A549 (cell line): ENCODE measurements around the gene FMO5. TPM values are rescaled to one million over a fixed set of nuclear protein-coding genes. Genes with fewer than 3 reads are reported as not detected.

Experiments
- ATAC-seq, 2 experiments: fragments of 200-7000 bp in 1 of 2; fragments of >200 bp in 1 of 2; cut with Nextera tagmentation in 1 of 2; cut with Tn5 transposase in 1 of 2; 3 replicates each; pipeline versions ENCODE4 v1.8.0 to v1.9.1; 2018 to 2020; ENCODE audit warnings: mild to moderate bottlenecking in 1 of 2, moderate library complexity in 1 of 2
- CTCF ChIA-PET: fragments of 300-600 bp; sonication (Branson Sonifier 250); formaldehyde crosslinking; extraction: SDS; loops from one replicate; lab custom pipeline; 2021; ENCODE audit warnings: antibody characterized with exemption, inconsistent platforms; lab: Yijun Ruan, JAX
- POLR2A ChIA-PET: fragments of 350-600 bp; formaldehyde crosslinking; extraction: SDS; loops from one replicate; lab custom pipeline; 2021; ENCODE audit warnings: antibody characterized with exemption, inconsistent platforms; lab: Yijun Ruan, JAX
- DNase-seq, 2 experiments: peaks; one replicate each; pipeline versions ENCODE4 v3.0.0 to v3.0.0-alpha.2; 2011 to 2016; ENCODE audit warnings: low read depth in 1 of 2, low spot score in 1 of 2
- FAIRE-seq: peaks from 2 replicates; lab custom pipeline; 2011; peaks lifted over from hg19 to GRCh38; lab: Jason Lieb, UNC
- H3K27ac ChIP-seq, 2 experiments: fragments of >200 bp; sonication (Bioruptor Twin); formaldehyde crosslinking; 3 replicates each; pipeline ENCODE4 v1.5.1; 2016 to 2017
- H3K4me1 ChIP-seq: fragments of >200 bp; sonication (Bioruptor Twin); formaldehyde crosslinking; 3 replicates; pipeline ENCODE4 v1.6.1; 2016
- H3K4me2 ChIP-seq: fragments of >200 bp; sonication (Bioruptor Twin); formaldehyde crosslinking; 3 replicates; pipeline ENCODE4 v1.6.1; 2016
- H3K4me3 ChIP-seq: fragments of >200 bp; sonication (Bioruptor Twin); formaldehyde crosslinking; 3 replicates; pipeline ENCODE4 v1.5.1; 2016
- H3K9me3 ChIP-seq: fragments of >200 bp; sonication (Bioruptor Twin); formaldehyde crosslinking; 3 replicates; pipeline ENCODE4 v1.6.1; 2016
- CBX2 ChIP-seq: fragments of 200-600 bp; sonication (generic); IDR thresholded peaks from 2 replicates; pipeline ENCODE4 v1.6.1; 2016; ENCODE audit warnings: low read depth, mild to moderate bottlenecking, borderline replicate concordance
- CBX8 ChIP-seq: fragments of 200-600 bp; sonication (generic); IDR thresholded peaks from 2 replicates; pipeline ENCODE4 v1.6.1; 2016
- EHF ChIP-seq: fragments of 250-450 bp; sonication (Bioruptor Pico); IDR thresholded peaks from 2 replicates; pipeline ENCODE4 v1.5.0; 2020; ENCODE audit warnings: mild to moderate bottlenecking
- EP300 ChIP-seq, 2 experiments: fragments of >200 bp; sonication (Bioruptor Twin); formaldehyde crosslinking; IDR thresholded peaks; 2 replicates in 1 of 2; 3 replicates in 1 of 2; pipeline ENCODE4 v1.6.1; 2016 to 2017
- HOXA7 ChIP-seq: fragments of 250-450 bp; sonication (Bioruptor Pico); IDR thresholded peaks from 2 replicates; pipeline ENCODE4 v1.5.0; 2020; ENCODE audit warnings: mild to moderate bottlenecking, moderate library complexity
- HOXB13 ChIP-seq: fragments of 250-450 bp; sonication (Bioruptor Pico); IDR thresholded peaks from 2 replicates; pipeline ENCODE4 v1.5.0; 2020; ENCODE audit warnings: low read depth, mild to moderate bottlenecking, moderate library complexity
- JUN ChIP-seq, 2 experiments: fragments of >200 bp; sonication (Bioruptor Twin); formaldehyde crosslinking; IDR thresholded peaks; 2 replicates in 1 of 2; 3 replicates in 1 of 2; pipeline ENCODE4 v1.6.1; 2016 to 2017
- JUNB ChIP-seq: fragments of >200 bp; sonication (Bioruptor Twin); formaldehyde crosslinking; IDR thresholded peaks from 2 replicates; pipeline ENCODE4 v1.6.1; 2016
- KDM5A ChIP-seq: fragments of 200-600 bp; sonication (generic); IDR thresholded peaks from 2 replicates; pipeline ENCODE4 v1.6.1; 2016; ENCODE audit warnings: antibody characterized with exemption, mild to moderate bottlenecking
- RARB ChIP-seq: fragments of 250-450 bp; sonication (Bioruptor Pico); IDR thresholded peaks from 2 replicates; pipeline ENCODE4 v1.8.0; 2021; ENCODE audit warnings: mild to moderate bottlenecking, moderate library complexity
- RNF2 ChIP-seq: fragments of 200-600 bp; sonication (generic); IDR thresholded peaks from 2 replicates; pipeline ENCODE4 v1.6.1; 2016; ENCODE audit warnings: low read depth, mild to moderate bottlenecking, antibody characterized with exemption, moderate library complexity, borderline replicate concordance
- SREBF2 ChIP-seq: fragments of 450-650 bp; IDR thresholded peaks from 2 replicates; pipeline ENCODE4 v1.6.1; 2014; ENCODE audit warnings: mild to moderate bottlenecking, moderate library complexity
- WGBS: methylation state at CpG from one replicate; pipeline ENCODE4 v1.1.6; 2017; ENCODE audit errors: missing lambda C conversion rate; 5-methylcytosine and 5-hydroxymethylcytosine counted together
- polyA plus RNA-seq, 4 experiments: library from polyadenylated mRNA; depleted of rRNA in 3 of 4; stranded (reverse); fragments of >200 nt; fragmentation: RNase III in 1 of 4; extraction: RNeasy Plus Mini Kit Qiagen cat#74134 plus additional on column Dnase treatment in 1 of 4; gene quantifications; 2 replicates in 3 of 4; 3 replicates in 1 of 4; pipeline ENCODE4 v1.2.3, GENCODE V29; 2011 to 2017
- TF ChIP-seq, protein P1 (sequence below): fragments of 250-450 bp; sonication (Bioruptor Pico); IDR thresholded peaks from 2 replicates; pipeline ENCODE4 v1.5.0; 2021; ENCODE audit warnings: mild to moderate bottlenecking, moderate library complexity, borderline replicate concordance
- TF ChIP-seq, protein P2 (sequence below): fragments of 150-350 bp; IDR thresholded peaks from 2 replicates; pipeline ENCODE4 v1.6.1; 2014; ENCODE audit warnings: low read depth, mild to moderate bottlenecking, low read length
- TF ChIP-seq, protein P3 (sequence below): fragments of >200 bp; sonication (Bioruptor Twin); formaldehyde crosslinking; IDR thresholded peaks from 2 replicates; pipeline ENCODE4 v1.6.1; 2016
- TF ChIP-seq, protein P4 (sequence below): fragments of 200-600 bp; sonication (generic); IDR thresholded peaks from 2 replicates; pipeline ENCODE4 v1.6.1; 2016; ENCODE audit warnings: antibody characterized with exemption, mild to moderate bottlenecking, moderate library complexity
- TF ChIP-seq, protein P5 (sequence below): IDR thresholded peaks from 2 replicates; pipeline ENCODE4 v1.6.1; 2012
- TF ChIP-seq, protein P6 (sequence below): fragments of >200 bp; sonication (Bioruptor Twin); formaldehyde crosslinking; IDR thresholded peaks from 3 replicates; pipeline ENCODE4 v1.6.1; 2016

The FMO5 gene
- polyA plus RNA-seq, 2 of the 4 experiments (the other 2 are of a cell fraction), result 0.37 to 3.4 TPM

DNA sequence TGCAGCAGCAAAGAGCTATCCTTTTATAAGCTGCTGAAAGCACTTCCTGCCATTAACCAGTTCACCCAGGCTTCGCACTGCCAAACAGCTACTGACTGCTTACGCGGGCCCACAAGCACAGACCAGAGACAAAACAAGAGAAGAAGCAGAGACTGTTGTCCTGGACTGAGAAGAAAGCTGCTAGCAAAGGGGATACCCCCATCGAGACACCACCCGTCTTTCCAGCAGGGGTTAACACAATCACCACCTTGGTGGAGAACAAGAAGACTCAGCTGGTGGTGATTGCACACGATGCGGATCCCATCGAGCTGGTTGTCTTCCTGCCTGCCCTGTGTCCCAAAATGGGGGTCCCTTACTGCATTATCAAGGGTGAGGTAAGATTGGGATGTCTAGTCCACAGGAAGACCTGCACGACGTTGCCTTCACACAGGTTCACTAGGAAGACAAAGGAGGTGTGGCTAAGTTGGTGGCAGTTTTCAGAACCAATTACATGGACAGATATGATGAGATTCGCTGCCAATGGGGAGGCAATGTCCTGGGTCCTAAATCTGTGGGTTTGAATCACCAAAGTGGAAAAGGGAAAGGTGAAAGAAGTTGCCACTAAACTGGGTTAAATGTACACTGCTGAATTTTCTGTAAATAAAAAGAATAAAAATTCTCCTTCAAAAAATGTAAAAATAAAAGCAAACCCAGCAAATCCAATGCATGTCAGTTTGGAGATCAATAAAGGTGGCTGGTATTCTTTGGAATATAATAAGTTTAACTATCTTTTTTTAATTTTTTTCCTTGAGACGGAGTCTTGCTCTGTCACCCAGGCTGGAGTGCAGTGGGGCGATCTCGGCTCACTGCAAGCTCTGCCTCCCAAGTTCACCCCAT lies 1.2 kb downstream of the FMO5 start:
- CTCF ChIA-PET, result interaction anchor here (2.7 kb wide), 1 partner anchor 19 kb away, joined by 23 read pairs; the partner anchor contains the start of gene CHD1L
- no peak overlapping the region for H3K27ac ChIP-seq
- ATAC-seq (no peak), DNase-seq (no peak), FAIRE-seq (no peak)
- no peak overlapping the region for H3K4me3 ChIP-seq
- H3K9me3 ChIP-seq, result no peaks in the 10 kb centered on the region
- WGBS, result 85% methylated on average over 14 of the region's 14 CpGs
- H3K4me2 ChIP-seq, result no peak overlapping the region
- POLR2A ChIA-PET, result no interaction called here
- TF ChIP-seq RNF2 (no peak), SREBF2 (no peak), HOXB13 (CRISPR knock-in tag) (no peak), CBX8 (no peak), JUNB (no peak), EHF (CRISPR knock-in tag) (no peak), RARB (CRISPR knock-in tag) (no peak)
- TF ChIP-seq, protein P1, sequence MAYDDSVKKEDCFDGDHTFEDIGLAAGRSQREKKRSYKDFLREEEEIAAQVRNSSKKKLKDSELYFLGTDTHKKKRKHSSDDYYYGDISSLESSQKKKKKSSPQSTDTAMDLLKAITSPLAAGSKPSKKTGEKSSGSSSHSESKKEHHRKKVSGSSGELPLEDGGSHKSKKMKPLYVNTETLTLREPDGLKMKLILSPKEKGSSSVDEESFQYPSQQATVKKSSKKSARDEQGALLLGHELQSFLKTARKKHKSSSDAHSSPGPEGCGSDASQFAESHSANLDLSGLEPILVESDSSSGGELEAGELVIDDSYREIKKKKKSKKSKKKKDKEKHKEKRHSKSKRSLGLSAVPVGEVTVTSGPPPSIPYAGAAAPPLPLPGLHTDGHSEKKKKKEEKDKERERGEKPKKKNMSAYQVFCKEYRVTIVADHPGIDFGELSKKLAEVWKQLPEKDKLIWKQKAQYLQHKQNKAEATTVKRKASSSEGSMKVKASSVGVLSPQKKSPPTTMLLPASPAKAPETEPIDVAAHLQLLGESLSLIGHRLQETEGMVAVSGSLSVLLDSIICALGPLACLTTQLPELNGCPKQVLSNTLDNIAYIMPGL (CRISPR knock-in tag), result no peak
- TF ChIP-seq, protein P2, sequence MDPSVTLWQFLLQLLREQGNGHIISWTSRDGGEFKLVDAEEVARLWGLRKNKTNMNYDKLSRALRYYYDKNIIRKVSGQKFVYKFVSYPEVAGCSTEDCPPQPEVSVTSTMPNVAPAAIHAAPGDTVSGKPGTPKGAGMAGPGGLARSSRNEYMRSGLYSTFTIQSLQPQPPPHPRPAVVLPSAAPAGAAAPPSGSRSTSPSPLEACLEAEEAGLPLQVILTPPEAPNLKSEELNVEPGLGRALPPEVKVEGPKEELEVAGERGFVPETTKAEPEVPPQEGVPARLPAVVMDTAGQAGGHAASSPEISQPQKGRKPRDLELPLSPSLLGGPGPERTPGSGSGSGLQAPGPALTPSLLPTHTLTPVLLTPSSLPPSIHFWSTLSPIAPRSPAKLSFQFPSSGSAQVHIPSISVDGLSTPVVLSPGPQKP, result no peak
- TF ChIP-seq, protein P3, sequence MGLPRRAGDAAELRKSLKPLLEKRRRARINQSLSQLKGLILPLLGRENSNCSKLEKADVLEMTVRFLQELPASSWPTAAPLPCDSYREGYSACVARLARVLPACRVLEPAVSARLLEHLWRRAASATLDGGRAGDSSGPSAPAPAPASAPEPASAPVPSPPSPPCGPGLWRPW, result no peak
- TF ChIP-seq, protein P4, sequence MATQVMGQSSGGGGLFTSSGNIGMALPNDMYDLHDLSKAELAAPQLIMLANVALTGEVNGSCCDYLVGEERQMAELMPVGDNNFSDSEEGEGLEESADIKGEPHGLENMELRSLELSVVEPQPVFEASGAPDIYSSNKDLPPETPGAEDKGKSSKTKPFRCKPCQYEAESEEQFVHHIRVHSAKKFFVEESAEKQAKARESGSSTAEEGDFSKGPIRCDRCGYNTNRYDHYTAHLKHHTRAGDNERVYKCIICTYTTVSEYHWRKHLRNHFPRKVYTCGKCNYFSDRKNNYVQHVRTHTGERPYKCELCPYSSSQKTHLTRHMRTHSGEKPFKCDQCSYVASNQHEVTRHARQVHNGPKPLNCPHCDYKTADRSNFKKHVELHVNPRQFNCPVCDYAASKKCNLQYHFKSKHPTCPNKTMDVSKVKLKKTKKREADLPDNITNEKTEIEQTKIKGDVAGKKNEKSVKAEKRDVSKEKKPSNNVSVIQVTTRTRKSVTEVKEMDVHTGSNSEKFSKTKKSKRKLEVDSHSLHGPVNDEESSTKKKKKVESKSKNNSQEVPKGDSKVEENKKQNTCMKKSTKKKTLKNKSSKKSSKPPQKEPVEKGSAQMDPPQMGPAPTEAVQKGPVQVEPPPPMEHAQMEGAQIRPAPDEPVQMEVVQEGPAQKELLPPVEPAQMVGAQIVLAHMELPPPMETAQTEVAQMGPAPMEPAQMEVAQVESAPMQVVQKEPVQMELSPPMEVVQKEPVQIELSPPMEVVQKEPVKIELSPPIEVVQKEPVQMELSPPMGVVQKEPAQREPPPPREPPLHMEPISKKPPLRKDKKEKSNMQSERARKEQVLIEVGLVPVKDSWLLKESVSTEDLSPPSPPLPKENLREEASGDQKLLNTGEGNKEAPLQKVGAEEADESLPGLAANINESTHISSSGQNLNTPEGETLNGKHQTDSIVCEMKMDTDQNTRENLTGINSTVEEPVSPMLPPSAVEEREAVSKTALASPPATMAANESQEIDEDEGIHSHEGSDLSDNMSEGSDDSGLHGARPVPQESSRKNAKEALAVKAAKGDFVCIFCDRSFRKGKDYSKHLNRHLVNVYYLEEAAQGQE, result no peak
- TF ChIP-seq, protein P5, sequence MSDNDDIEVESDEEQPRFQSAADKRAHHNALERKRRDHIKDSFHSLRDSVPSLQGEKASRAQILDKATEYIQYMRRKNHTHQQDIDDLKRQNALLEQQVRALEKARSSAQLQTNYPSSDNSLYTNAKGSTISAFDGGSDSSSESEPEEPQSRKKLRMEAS, result no peak
- TF ChIP-seq, all 56 proteins: peak for 0
- H3K4me1 ChIP-seq, result no peaks in the 10 kb centered on the region

DNA sequence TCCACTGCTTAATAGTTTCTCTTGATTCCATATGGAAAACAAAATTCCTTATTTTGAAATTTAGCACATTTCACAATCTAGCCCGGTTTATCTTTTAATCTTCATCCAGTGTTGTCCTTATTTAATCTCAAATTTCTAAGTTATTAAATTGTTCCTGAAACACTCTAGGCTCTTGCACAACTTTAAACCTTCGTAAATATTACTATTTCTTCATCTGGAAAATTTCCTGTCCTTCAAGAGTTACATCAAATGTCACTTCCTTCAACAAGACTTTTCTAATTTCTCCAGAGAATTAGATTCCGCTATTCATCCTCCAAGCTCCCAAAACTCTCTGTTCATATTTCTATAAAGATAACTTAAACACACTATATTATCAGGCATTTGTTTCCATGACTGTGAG lies 6.5 kb downstream of the FMO5 start:
- TF ChIP-seq, protein P6, sequence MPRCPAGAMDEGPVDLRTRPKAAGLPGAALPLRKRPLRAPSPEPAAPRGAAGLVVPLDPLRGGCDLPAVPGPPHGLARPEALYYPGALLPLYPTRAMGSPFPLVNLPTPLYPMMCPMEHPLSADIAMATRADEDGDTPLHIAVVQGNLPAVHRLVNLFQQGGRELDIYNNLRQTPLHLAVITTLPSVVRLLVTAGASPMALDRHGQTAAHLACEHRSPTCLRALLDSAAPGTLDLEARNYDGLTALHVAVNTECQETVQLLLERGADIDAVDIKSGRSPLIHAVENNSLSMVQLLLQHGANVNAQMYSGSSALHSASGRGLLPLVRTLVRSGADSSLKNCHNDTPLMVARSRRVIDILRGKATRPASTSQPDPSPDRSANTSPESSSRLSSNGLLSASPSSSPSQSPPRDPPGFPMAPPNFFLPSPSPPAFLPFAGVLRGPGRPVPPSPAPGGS, result no peak
- TF ChIP-seq, protein P1 (CRISPR knock-in tag), result no peak
- no peak for TF ChIP-seq CBX2
- TF ChIP-seq HOXB13 (CRISPR knock-in tag), result no peak
- no peak for TF ChIP-seq JUN (IDR thresholded peaks at IDR 0.05)
- TF ChIP-seq EP300 (IDR thresholded peaks at IDR 0.05), result no peak
- no peak for TF ChIP-seq KDM5A
- no peak for TF ChIP-seq HOXA7 (CRISPR knock-in tag)
- TF ChIP-seq SREBF2, result no peak
- TF ChIP-seq, all 56 proteins: peak for 0
- Histone ChIP-seq H3K9me3 (no peaks in the 10 kb centered on the region), H3K4me3 (no peak overlapping the region), H3K4me1 (peaks cover 12% of the 10 kb centered on the region; the same call in 2 of the 3 replicates), H3K4me2 (no peak overlapping the region), H3K27ac (no peak overlapping the region)
- 35% methylated on average over 3 of the region's 3 CpGs for WGBS
- ATAC-seq (no peak), DNase-seq (no peak), FAIRE-seq (no peak)
- CTCF ChIA-PET, result interaction anchor here (1.7 kb wide), 1 partner anchor 23 kb away, joined by 4 read pairs; the partner anchor contains the start of gene CHD1L
- POLR2A ChIA-PET, result no interaction called here
